Endothelial cell of umbilical vein (primary cell): ENCODE results near the gene ADCY9. TPM values are rescaled to one million over a fixed set of nuclear protein-coding genes. Genes with fewer than 3 reads are reported as not detected.

Experiments
- BruUV-seq: library from RNA; stranded (reverse); fragments of 400-500 nt; replicated peaks from 2 replicates; lab custom pipeline; 2021; lab: Mats Ljungman, UMichigan
- CTCF ChIA-PET: fragments of 300-600, 350-600 bp; sonication (Branson Sonifier 250); formaldehyde crosslinking; loops from one replicate; lab custom pipeline; 2021; ENCODE audit warnings: antibody characterized with exemption, inconsistent platforms; lab: Charles Lee
- POLR2A ChIA-PET: fragments of 300-600, 350-600 bp; sonication (Branson Sonifier 250); formaldehyde crosslinking; loops from one replicate; lab custom pipeline; 2021; ENCODE audit warnings: antibody characterized with exemption, inconsistent platforms; lab: Charles Lee
- DNase-seq: peaks from one replicate; pipeline ENCODE4 v3.0.0-alpha.2; 2011; ENCODE audit warnings: low read depth, low spot score
- FAIRE-seq: peaks from 2 replicates; lab custom pipeline; 2011; peaks lifted over from hg19 to GRCh38; lab: Jason Lieb, UNC
- H2AFZ ChIP-seq: 2 replicates; pipeline ENCODE4 v1.6.0; 2012; ENCODE audit warnings: low read depth, low read length, control low read depth, inconsistent platforms
- H3K27ac ChIP-seq: 2 replicates; pipeline ENCODE4 v1.5.1; 2011; ENCODE audit warnings: low read depth, mild to moderate bottlenecking, control low read depth, low read length, moderate library complexity; ENCODE audit not compliant: insufficient read depth
- H3K27me3 ChIP-seq, 2 experiments: 2 replicates each; pipeline versions ENCODE4 v1.6.0 to v1.6.1; 2011; ENCODE audit warnings: low read length in 2 of 2, mixed read lengths in 1 of 2; ENCODE audit not compliant: control insufficient read depth in 2 of 2, insufficient read depth in 2 of 2
- H3K36me3 ChIP-seq, 2 experiments: 2 replicates in 1 of 2; 3 replicates in 1 of 2; pipeline ENCODE4 v1.5.1; 2011; ENCODE audit warnings: low read length in 2 of 2, mild to moderate bottlenecking in 1 of 2, moderate library complexity in 1 of 2; ENCODE audit not compliant: control insufficient read depth in 2 of 2, insufficient read depth in 2 of 2; ENCODE audit errors: extremely low read depth in 1 of 2
- H3K4me1 ChIP-seq: 3 replicates; pipeline ENCODE4 v1.5.1; 2011; ENCODE audit warnings: mild to moderate bottlenecking, low read length; ENCODE audit not compliant: control insufficient read depth, insufficient read depth; ENCODE audit errors: extremely low read depth
- H3K4me2 ChIP-seq: 2 replicates; pipeline ENCODE4 v1.6.1; 2011; ENCODE audit warnings: low read length, control low read depth, mixed read lengths; ENCODE audit not compliant: insufficient read depth
- H3K4me3 ChIP-seq, 3 experiments: fragments of 200-600 bp in 1 of 3; sonication (generic), shearing (Covaris generic) in 1 of 3; replicated peaks in 1 of 3; 2 replicates each; pipeline ENCODE4 v1.5.1; 2011 to 2016; ENCODE audit warnings: control low read depth in 3 of 3, low read length in 3 of 3, mild to moderate bottlenecking in 2 of 3, inconsistent platforms in 1 of 3, low read depth in 1 of 3, moderate library complexity in 1 of 3; ENCODE audit not compliant: insufficient read depth in 1 of 3
- H3K79me2 ChIP-seq: 2 replicates; pipeline ENCODE4 v1.6.0; 2012; ENCODE audit warnings: low read length, inconsistent platforms; ENCODE audit not compliant: control insufficient read depth, insufficient read depth
- H3K9ac ChIP-seq: replicated peaks from 2 replicates; pipeline ENCODE3; 2011; ENCODE audit warnings: low read length, control low read depth; ENCODE audit not compliant: insufficient read depth; ENCODE audit errors: extremely low read depth
- H3K9me1 ChIP-seq: replicated peaks from 3 replicates; pipeline ENCODE4 v1.6.0; 2011; ENCODE audit warnings: mild to moderate bottlenecking, low read length; ENCODE audit not compliant: control insufficient read depth, insufficient read depth; ENCODE audit errors: extremely low read depth
- H3K9me3 ChIP-seq: replicated peaks from 2 replicates; pipeline ENCODE4 v1.5.1; 2012; ENCODE audit warnings: low read length, inconsistent platforms; ENCODE audit not compliant: control insufficient read depth, insufficient read depth
- H4K20me1 ChIP-seq: replicated peaks from 2 replicates; pipeline ENCODE3; 2011; ENCODE audit warnings: mild to moderate bottlenecking, low read length; ENCODE audit not compliant: control insufficient read depth, insufficient read depth; ENCODE audit errors: extremely low read depth
- EZH2 ChIP-seq: IDR thresholded peaks from 2 replicates; pipeline ENCODE4 v1.6.1; 2012; ENCODE audit warnings: borderline replicate concordance, low read depth, mild to moderate bottlenecking, moderate library complexity, low read length, inconsistent platforms; ENCODE audit not compliant: severe bottlenecking
- FOS ChIP-seq: IDR thresholded peaks from 2 replicates; pipeline ENCODE4 v1.6.1; 2011; ENCODE audit warnings: mild to moderate bottlenecking, low read length, moderate library complexity, borderline replicate concordance; ENCODE audit not compliant: insufficient read depth
- GATA2 ChIP-seq: IDR thresholded peaks from 2 replicates; pipeline ENCODE4 v1.7.0; 2011; ENCODE audit warnings: low read depth, mild to moderate bottlenecking, moderate library complexity, mixed read lengths, low read length; ENCODE audit not compliant: insufficient read length, insufficient read depth
- JUN ChIP-seq: IDR thresholded peaks from 2 replicates; pipeline ENCODE4 v1.6.1; 2011; ENCODE audit warnings: borderline replicate concordance, low read depth; ENCODE audit not compliant: insufficient read length, insufficient read depth
- POLR2AphosphoS5 ChIP-seq: IDR thresholded peaks from 2 replicates; pipeline ENCODE4 v1.6.1; 2012; ENCODE audit warnings: low read depth, mild to moderate bottlenecking, control low read depth, low read length, moderate library complexity; ENCODE audit not compliant: insufficient read depth
- dilution Hi-C: fragments of 300-500 bp; cut with MboI; formaldehyde crosslinking; loops from one replicate; pipeline ENCODE4 v1.15.0; 2019; ENCODE audit warnings: low sequenced_read_pairs; ENCODE audit not compliant: extremely low pct_ligation_motif_present
- intact Hi-C: fragments of 100-400 bp; cut with micrococcal nuclease; formaldehyde crosslinking; loops from one replicate; pipeline ENCODE4 v1.10.0; 2022
- polyA plus RNA-seq, 4 experiments: library from polyadenylated mRNA; depleted of rRNA in 3 of 4; stranded (reverse) in 3 of 4; unstranded in 1 of 4; fragments of >200 nt; gene quantifications; 2 replicates each; pipeline versions ENCODE4 v1.2.1 to v1.2.3, GENCODE V29; 2011 to 2012; ENCODE audit warnings: missing spikeins in 1 of 4
- total RNA-seq: library from RNA; stranded (reverse); gene quantifications from 2 replicates; pipeline ENCODE4 v1.2.3, GENCODE V29; 2021
- TF ChIP-seq, protein P1 (sequence below): IDR thresholded peaks from 2 replicates; pipeline ENCODE4 v1.6.1; 2011; ENCODE audit not compliant: insufficient read depth, insufficient read length
- TF ChIP-seq, protein P2 (sequence below), 2 donors: IDR thresholded peaks; 1 replicate in 1 of 2; 2 replicates in 1 of 2; pipeline ENCODE4 v1.5.1; 2011; ENCODE audit warnings: low read length in 2 of 2, mild to moderate bottlenecking in 2 of 2, moderate library complexity in 2 of 2, control low read depth in 1 of 2, inconsistent platforms in 1 of 2, low read depth in 1 of 2; ENCODE audit not compliant: insufficient read depth in 1 of 2; ENCODE audit errors: extremely low read depth in 1 of 2

Gene ADCY9
- total and polyA plus RNA-seq, 2 donors (not counting 3 experiments of a cell fraction or from before 2014, with no cell fraction given) = 6.8 to 14.0 TPM

DNA sequence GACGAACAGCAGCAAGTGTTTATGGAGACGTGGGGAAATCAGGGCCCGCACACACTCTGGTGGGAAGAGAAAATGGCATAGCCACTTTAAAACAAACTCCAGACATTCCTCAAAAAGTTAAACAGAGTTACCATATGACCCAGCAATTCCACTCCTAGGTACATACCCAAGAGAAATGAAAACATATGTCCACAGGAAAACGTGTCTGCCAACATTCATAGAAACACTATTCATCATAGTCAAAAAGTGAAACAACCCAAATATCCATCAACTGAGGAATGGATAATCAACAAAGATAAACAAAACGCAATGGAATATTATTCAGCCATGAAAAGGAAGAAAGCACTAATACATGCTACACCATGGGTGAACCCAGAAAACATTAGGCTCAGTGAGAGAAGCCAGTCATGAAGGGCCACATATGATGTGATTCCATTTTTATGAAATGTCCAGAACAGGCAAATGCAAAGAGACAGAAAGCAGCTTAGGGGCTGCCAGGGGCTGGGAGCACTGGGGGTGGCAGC lies 32.8 kb downstream of the ADCY9 start:
- Histone ChIP-seq H4K20me1 (no peaks in the 10 kb centered on the region), H3K4me2 (no peak overlapping the region), H3K9me3 (no peaks in the 10 kb centered on the region), H3K27ac (no peak overlapping the region), H3K36me3 (no peaks in the 10 kb centered on the region), H3K4me3 (no peak overlapping the region), H3K27me3 (no peaks in the 10 kb centered on the region), H2AFZ (no peak overlapping the region), H3K9me1 (no peaks in the 10 kb centered on the region), H3K9ac (no peak overlapping the region), H3K79me2 (no peaks in the 10 kb centered on the region), H3K4me1 (no peaks in the 10 kb centered on the region)
- BruUV-seq = no TSS peak
- dilution Hi-C loops = no loop called here
- POLR2A ChIA-PET = no interaction called here
- intact Hi-C loops = no loop called here
- CTCF ChIA-PET = interaction anchor here (1.2 kb wide), 1 partner anchor 13 kb away, joined by 3 read pairs; no protein-coding TSS in a partner anchor
- DNase-seq = no peak
- no peak for FAIRE-seq
- no peak for TF ChIP-seq GATA2
- no peak for TF ChIP-seq JUN
- no peak for TF ChIP-seq EZH2
- TF ChIP-seq, protein P1, sequence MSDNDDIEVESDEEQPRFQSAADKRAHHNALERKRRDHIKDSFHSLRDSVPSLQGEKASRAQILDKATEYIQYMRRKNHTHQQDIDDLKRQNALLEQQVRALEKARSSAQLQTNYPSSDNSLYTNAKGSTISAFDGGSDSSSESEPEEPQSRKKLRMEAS = no peak
- no peak for TF ChIP-seq FOS
- TF ChIP-seq, protein P2, sequence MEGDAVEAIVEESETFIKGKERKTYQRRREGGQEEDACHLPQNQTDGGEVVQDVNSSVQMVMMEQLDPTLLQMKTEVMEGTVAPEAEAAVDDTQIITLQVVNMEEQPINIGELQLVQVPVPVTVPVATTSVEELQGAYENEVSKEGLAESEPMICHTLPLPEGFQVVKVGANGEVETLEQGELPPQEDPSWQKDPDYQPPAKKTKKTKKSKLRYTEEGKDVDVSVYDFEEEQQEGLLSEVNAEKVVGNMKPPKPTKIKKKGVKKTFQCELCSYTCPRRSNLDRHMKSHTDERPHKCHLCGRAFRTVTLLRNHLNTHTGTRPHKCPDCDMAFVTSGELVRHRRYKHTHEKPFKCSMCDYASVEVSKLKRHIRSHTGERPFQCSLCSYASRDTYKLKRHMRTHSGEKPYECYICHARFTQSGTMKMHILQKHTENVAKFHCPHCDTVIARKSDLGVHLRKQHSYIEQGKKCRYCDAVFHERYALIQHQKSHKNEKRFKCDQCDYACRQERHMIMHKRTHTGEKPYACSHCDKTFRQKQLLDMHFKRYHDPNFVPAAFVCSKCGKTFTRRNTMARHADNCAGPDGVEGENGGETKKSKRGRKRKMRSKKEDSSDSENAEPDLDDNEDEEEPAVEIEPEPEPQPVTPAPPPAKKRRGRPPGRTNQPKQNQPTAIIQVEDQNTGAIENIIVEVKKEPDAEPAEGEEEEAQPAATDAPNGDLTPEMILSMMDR (IDR thresholded peaks at IDR 0.05; ENCODE audit: extremely low read depth in 1 of 2, insufficient read depth in 1 of 2, low read depth in 1 of 2, low read length in 2 of 2) = no peak
- TF ChIP-seq POLR2AphosphoS5 = no peak
